PC-3 (cell line): ENCODE data around the gene DUS1L. TPM values are rescaled to one million over a fixed set of nuclear protein-coding genes. Genes with fewer than 3 reads are reported as not detected.

Source experiments
- ATAC-seq: fragments of 200-7000 bp; cut with Tn5 transposase; 2 replicates; pipeline ENCODE4 v1.9.1; 2020; ENCODE audit warnings: mild to moderate bottlenecking, moderate library complexity
- BruUV-seq: library from RNA; stranded (reverse); fragments of 400-500 nt; replicated peaks from 2 replicates; lab custom pipeline; 2021; lab: Mats Ljungman, UMichigan
- CTCF ChIA-PET: fragments of 300-600 bp; sonication (Branson Sonifier 250); formaldehyde crosslinking; loops from one replicate; lab custom pipeline; 2022; ENCODE audit warnings: antibody characterized with exemption; lab: Charles Lee
- POLR2A ChIA-PET: fragments of 300-600 bp; sonication (Branson Sonifier 250); formaldehyde crosslinking; loops from one replicate; lab custom pipeline; 2022; ENCODE audit warnings: antibody characterized with exemption; ENCODE audit not compliant: unreplicated experiment; lab: Charles Lee
- DNase-seq: peaks from one replicate; pipeline ENCODE4 v3.0.0-alpha.2; 2015
- H2AFZ ChIP-seq: fragments of 300-600 bp; sonication (generic); 2 replicates; pipeline ENCODE4 v1.6.0; 2016; ENCODE audit warnings: antibody characterized with exemption, low read length
- H3F3A ChIP-seq: fragments of 300-600 bp; sonication (generic); one replicate; pipeline ENCODE4 v1.6.0; 2017; ENCODE audit warnings: antibody characterized with exemption, low read length, control low read depth, mild to moderate bottlenecking; ENCODE audit not compliant: unreplicated experiment
- H3K27ac ChIP-seq: fragments of 300-600 bp; sonication (generic); 2 replicates; pipeline ENCODE4 v1.5.1; 2016; ENCODE audit warnings: mild to moderate bottlenecking, low read length
- H3K27me3 ChIP-seq: fragments of 300-600 bp; sonication (generic); 2 replicates; pipeline ENCODE4 v1.6.1; 2016; ENCODE audit warnings: low read length, mixed read lengths
- H3K36me3 ChIP-seq: fragments of 300-600 bp; sonication (generic); 2 replicates; pipeline ENCODE4 v1.6.1; 2016; ENCODE audit warnings: low read depth, mixed run types, low read length, mixed read lengths
- H3K4me1 ChIP-seq: fragments of 300-600 bp; sonication (generic); 2 replicates; pipeline ENCODE4 v1.5.1; 2016; ENCODE audit warnings: low read length; ENCODE audit not compliant: insufficient read depth
- H3K4me2 ChIP-seq: fragments of 300-600 bp; sonication (generic); 2 replicates; pipeline ENCODE4 v1.6.0; 2016; ENCODE audit warnings: low read length
- H3K4me3 ChIP-seq: fragments of 300-600 bp; sonication (generic); 2 replicates; pipeline ENCODE4 v1.5.1; 2016; ENCODE audit warnings: mild to moderate bottlenecking, low read length, mixed read lengths
- H3K79me2 ChIP-seq: fragments of 300-600 bp; sonication (generic); 2 replicates; pipeline ENCODE4 v1.6.1; 2017; ENCODE audit warnings: low read length, mixed read lengths
- H3K9ac ChIP-seq: fragments of 300-600 bp; sonication (generic); 2 replicates; pipeline ENCODE4 v1.6.0; 2016; ENCODE audit warnings: mild to moderate bottlenecking, low read length
- H3K9me2 ChIP-seq: fragments of 300-600 bp; sonication (generic); replicated peaks from 2 replicates; pipeline ENCODE4 v1.6.1; 2016; ENCODE audit warnings: mixed run types, low read length, mixed read lengths
- H3K9me3 ChIP-seq: fragments of 300-600 bp; sonication (generic); 2 replicates; pipeline ENCODE4 v1.6.1; 2016; ENCODE audit warnings: low read length, mixed read lengths
- H4K20me1 ChIP-seq: fragments of 300-600 bp; sonication (generic); 2 replicates; pipeline ENCODE4 v1.6.1; 2016; ENCODE audit warnings: low read length, mixed read lengths
- CTCF ChIP-seq: fragments of 300-600 bp; sonication (generic); conservative IDR thresholded peaks from 2 replicates; pipeline ENCODE4 v1.5.1; 2017; ENCODE audit warnings: antibody characterized with exemption, low read depth, mild to moderate bottlenecking, low read length
- EZH2 ChIP-seq: fragments of 300-600 bp; sonication (generic); IDR thresholded peaks from one replicate; pipeline ENCODE4 v1.6.1; 2017; ENCODE audit warnings: antibody characterized with exemption, mild to moderate bottlenecking, low read length; ENCODE audit not compliant: unreplicated experiment
- EZH2phosphoT487 ChIP-seq: fragments of 300-600 bp; sonication (generic); IDR thresholded peaks from 2 replicates; pipeline ENCODE4 v1.6.1; 2018; ENCODE audit warnings: mild to moderate bottlenecking, antibody characterized with exemption, low read length, borderline replicate concordance
- intact Hi-C: fragments of 100-400 bp; cut with micrococcal nuclease; formaldehyde crosslinking; loops from 2 replicates; pipeline ENCODE4 v1.9.0; 2023
- total RNA-seq: library from RNA; depleted of rRNA; stranded (reverse); fragments of >200 nt; gene quantifications from 2 replicates; pipeline ENCODE4 v1.2.3, GENCODE V29; 2014

Gene DUS1L
- total RNA-seq, 1 experiment from 2014 or later: 205 TPM

DNA sequence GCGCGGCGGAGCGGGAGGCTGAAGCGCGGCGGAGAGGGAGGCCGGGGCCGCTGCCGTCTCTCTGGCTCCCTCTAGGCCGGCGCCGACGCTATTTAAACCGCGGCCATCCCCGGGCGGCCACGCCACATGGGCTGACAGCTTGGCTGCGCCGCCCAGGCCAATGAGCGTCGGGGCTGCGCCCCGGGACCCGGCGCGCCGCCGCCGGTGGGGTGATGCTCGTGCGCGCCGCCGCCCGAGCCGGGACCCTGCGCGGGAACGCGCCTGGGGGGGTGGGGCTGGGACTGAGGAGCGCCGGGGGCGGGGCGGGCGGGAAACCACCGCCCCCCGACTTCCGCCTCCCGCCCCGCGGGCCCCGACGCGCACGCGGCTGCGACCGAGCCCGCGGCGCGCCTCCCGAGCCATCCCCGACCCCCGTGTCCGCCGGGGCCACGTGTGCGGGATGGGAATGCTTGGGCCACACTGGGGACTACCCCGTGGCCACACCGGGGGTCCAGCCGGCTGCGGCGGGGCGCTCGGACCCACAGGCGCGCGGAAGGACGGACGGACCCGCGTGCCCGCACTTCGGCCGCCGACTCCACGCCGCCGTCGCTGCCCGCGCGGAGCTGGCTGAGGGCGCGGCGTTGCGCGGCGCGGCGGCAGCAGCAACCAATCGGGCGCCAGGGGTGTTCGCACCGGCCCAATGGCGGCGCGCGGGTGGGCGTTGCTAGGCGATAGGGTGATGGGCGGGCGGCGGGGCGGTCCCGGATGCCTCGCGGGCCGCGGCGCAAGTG is 32.8 kb upstream of the DUS1L start, which contains the start of gene FASN:
Gene FASN (minus strand): TSS at position 68 of the 770 bp plus-strand sequence. CDS start 1,791 bp downstream, outside the sequence.
- H3K79me2 ChIP-seq: peaks cover 47% of the 10 kb centered on the region
- no peaks in the 10 kb centered on the region for H3F3A ChIP-seq
- DNase-seq (peak; percentile 97), ATAC-seq (peak; percentile 79)
- peak within 1 kb of the TSS; percentile 78 for H2AFZ ChIP-seq
- POLR2A ChIA-PET: interaction anchor here (0.6 to 1.8 kb wide), 2 partner anchors 61 to 357 kb away, joined by 3 to 4 read pairs; partner anchors contain the start of gene DCXR
- H3K27ac ChIP-seq: peak within 1 kb of the TSS; percentile 85
- H3K4me3 ChIP-seq: peak within 1 kb of the TSS; percentile 91
- BruUV-seq: no TSS peak
- no peak for TF ChIP-seq EZH2
- TF ChIP-seq CTCF: peak; percentile 33; the same call in 1 of the 2 replicates
- intact Hi-C loops: loop anchor here (5.0 kb wide), 1 partner anchor 61 kb away; the partner anchor contains the start of gene DCXR
- no peaks in the 10 kb centered on the region for H3K9me3 ChIP-seq
- H3K9me2 ChIP-seq: no peaks in the 10 kb centered on the region
- no peaks in the 10 kb centered on the region for H3K27me3 ChIP-seq
- CTCF ChIA-PET: interaction anchor here (0.6 kb wide), 1 partner anchor 96 kb away, joined by 4 read pairs; no protein-coding TSS in a partner anchor
- peak within 1 kb of the TSS; percentile 99 for H3K9ac ChIP-seq
- peaks cover 30% of the 10 kb centered on the region for H3K4me1 ChIP-seq
- peaks cover 23% of the 10 kb centered on the region for H3K36me3 ChIP-seq
- peak within 1 kb of the TSS; percentile 97 for H3K4me2 ChIP-seq
- H4K20me1 ChIP-seq: peaks cover 29% of the 10 kb centered on the region

- ATAC-seq (no peak), DNase-seq (no peak)
- H3K27ac ChIP-seq: peak overlapping the region; percentile 54
- H3K27me3 ChIP-seq: no peaks in the 10 kb centered on the region
- H3K36me3 ChIP-seq: peaks cover 28% of the 10 kb centered on the region
- intact Hi-C loops: loop anchor here (5.0 kb wide), 1 partner anchor 61 kb away; the partner anchor contains the start of gene DCXR
- no peaks in the 10 kb centered on the region for H3K9me3 ChIP-seq
- TF ChIP-seq EZH2 (no peak), EZH2phosphoT487 (no peak), CTCF (no peak)
- peak overlapping the region; percentile 99 for H3K9ac ChIP-seq
- ChIA-PET POLR2A (interaction anchor here (1.8 kb wide), 1 partner anchor 60 kb away, joined by 4 read pairs; the partner anchor contains the start of gene DCXR), CTCF (interaction anchor here (0.6 kb wide), 1 partner anchor 97 kb away, joined by 4 read pairs; no protein-coding TSS in a partner anchor)
- peaks cover 29% of the 10 kb centered on the region for H4K20me1 ChIP-seq
- H3K9me2 ChIP-seq: no peaks in the 10 kb centered on the region
- H3K4me2 ChIP-seq: peak overlapping the region; percentile 97
- no TSS peak for BruUV-seq
- H3K4me3 ChIP-seq: peak overlapping the region; percentile 91
- H3K79me2 ChIP-seq: peaks cover 47% of the 10 kb centered on the region
- H2AFZ ChIP-seq: no peak overlapping the region
- no peaks in the 10 kb centered on the region for H3F3A ChIP-seq
- H3K4me1 ChIP-seq: peaks cover 30% of the 10 kb centered on the region
Measured at GRCh38 chr17:82097919-82098168, 32.2 kb upstream of the DUS1L start.
